MV-4-11 (cell line): ENCODE measurements around the gene SNTA1.
"Not testable (repeated sequence)": the region's sequence is repeated elsewhere in the genome, so short reads cannot be mapped to it uniquely, and the experiment has no call there.

Source experiments
- DNase-seq: peaks from one replicate; lab custom pipeline; 2025; lab: John Stamatoyannopoulos, UW

Gene SNTA1

GRCh38 chr20:33393609-33394008 lies 50.0 kb downstream of the SNTA1 start:
- DNase-seq: no peak

- no peak for DNase-seq
These were observed 51.7 kb downstream of the SNTA1 start for GRCh38 chr20:33391722-33392415.

- not testable (repeated sequence) for DNase-seq
These were observed 54.2 kb downstream of the SNTA1 start for GRCh38 chr20:33389326-33389725.

- DNase-seq: no peak
These were observed 55.3 kb downstream of the SNTA1 start for GRCh38 chr20:33388268-33388667.

- no peak for DNase-seq
These were observed 56.4 kb downstream of the SNTA1 start for GRCh38 chr20:33387177-33387576.

- DNase-seq: no peak
These were observed 56.9 kb downstream of the SNTA1 start for GRCh38 chr20:33386673-33387072.

- DNase-seq: no peak
These were observed 66.2 kb downstream of the SNTA1 start for GRCh38 chr20:33377366-33377765.

- DNase-seq: no peak
These were observed 69.6 kb downstream of the SNTA1 start for GRCh38 chr20:33373735-33374605.

- no peak for DNase-seq
These were observed 70.5 kb downstream of the SNTA1 start for GRCh38 chr20:33372993-33373441.

- DNase-seq: peak; percentile 47
These were observed 73.3 kb downstream of the SNTA1 start for GRCh38 chr20:33370291-33370690.

- DNase-seq: no peak
These were observed 80.7 kb downstream of the SNTA1 start for GRCh38 chr20:33362898-33363297.

- no peak for DNase-seq
These were observed 83.9 kb downstream of the SNTA1 start for GRCh38 chr20:33359399-33360261.
